KMS-11 (cell line): ENCODE data around the gene POLA2.

ENCODE experiments used
- H2AFZ ChIP-seq: fragments of 200-600 bp; sonication (generic); 2 replicates; pipeline ENCODE4 v1.6.1; 2016; ENCODE audit warnings: antibody characterized with exemption, mixed run types, low read depth
- H3K27ac ChIP-seq: fragments of 200-600 bp; sonication (generic); 2 replicates; pipeline ENCODE4 v1.6.1; 2016; ENCODE audit warnings: mild to moderate bottlenecking, mixed run types
- H3K27me3 ChIP-seq: fragments of 200-600 bp; sonication (generic); 2 replicates; pipeline ENCODE4 v1.6.1; 2017; ENCODE audit warnings: mild to moderate bottlenecking, low read depth, mixed run types, moderate library complexity; ENCODE audit not compliant: insufficient read depth
- H3K36me3 ChIP-seq: fragments of 200-600 bp; sonication (generic); 2 replicates; pipeline ENCODE4 v1.6.1; 2017; ENCODE audit warnings: mild to moderate bottlenecking, mixed run types; ENCODE audit not compliant: insufficient read depth
- H3K4me1 ChIP-seq: fragments of 200-600 bp; sonication (generic); 2 replicates; pipeline ENCODE4 v1.6.1; 2016; ENCODE audit warnings: mild to moderate bottlenecking, low read depth, mixed run types; ENCODE audit not compliant: poor library complexity, severe bottlenecking
- H3K4me2 ChIP-seq: fragments of 200-600 bp; sonication (generic); 2 replicates; pipeline ENCODE4 v1.7.0; 2016; ENCODE audit warnings: mild to moderate bottlenecking, mixed run types
- H3K4me3 ChIP-seq: fragments of 200-600 bp; sonication (generic); IDR thresholded peaks from 2 replicates; pipeline ENCODE4 v1.6.1; 2017; ENCODE audit warnings: low read depth, low read length, mixed read lengths; ENCODE audit not compliant: insufficient read depth
- H3K79me2 ChIP-seq: fragments of 200-600 bp; sonication (generic); 2 replicates; pipeline ENCODE4 v1.6.1; 2016; ENCODE audit warnings: low read depth, mixed run types; ENCODE audit not compliant: insufficient read depth
- H3K9ac ChIP-seq: fragments of 200-600 bp; sonication (generic); 2 replicates; pipeline ENCODE4 v1.6.1; 2016; ENCODE audit warnings: mild to moderate bottlenecking, mixed run types
- H4K20me1 ChIP-seq: fragments of 200-600 bp; sonication (generic); 2 replicates; pipeline ENCODE4 v1.6.1; 2016; ENCODE audit warnings: mild to moderate bottlenecking, mixed run types; ENCODE audit not compliant: insufficient read depth
- TF ChIP-seq, protein P1 (sequence below): fragments of 200-600 bp; sonication (generic); conservative IDR thresholded peaks from 2 replicates; pipeline ENCODE4 v1.6.1; 2017; ENCODE audit warnings: low read depth, mild to moderate bottlenecking, antibody characterized with exemption, low read length, moderate library complexity, mixed read lengths

The POLA2 gene

DNA sequence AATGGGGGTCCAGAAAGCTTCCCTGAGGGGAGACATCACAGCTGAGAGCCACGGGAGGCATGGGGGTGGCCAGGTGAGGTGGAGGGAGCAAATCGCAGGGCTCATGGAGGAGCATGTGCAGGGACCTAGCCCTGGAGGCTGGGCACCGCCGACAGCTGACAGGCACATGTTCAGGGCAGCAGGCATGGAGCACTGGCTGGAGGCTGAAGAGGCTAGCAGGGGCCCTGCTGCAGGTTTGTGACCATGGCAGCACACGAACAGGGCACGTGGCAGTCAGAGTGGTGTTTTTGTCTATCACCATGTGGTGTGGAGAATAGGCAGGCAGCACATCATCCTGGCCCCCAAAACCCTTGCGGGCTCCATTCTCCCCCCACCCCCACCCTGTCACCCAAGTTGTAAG, 42.9 kb downstream of the POLA2 start:
- Histone ChIP-seq H4K20me1 (no peaks in the 10 kb centered on the region), H2AFZ (no peak overlapping the region), H3K27me3 (no peaks in the 10 kb centered on the region), H3K4me2 (no peak overlapping the region), H3K27ac (no peak overlapping the region), H3K79me2 (no peaks in the 10 kb centered on the region), H3K36me3 (no peaks in the 10 kb centered on the region), H3K4me3 (no peak overlapping the region), H3K9ac (no peak overlapping the region), H3K4me1 (peaks cover 5% of the 10 kb centered on the region)
- TF ChIP-seq, protein P1, sequence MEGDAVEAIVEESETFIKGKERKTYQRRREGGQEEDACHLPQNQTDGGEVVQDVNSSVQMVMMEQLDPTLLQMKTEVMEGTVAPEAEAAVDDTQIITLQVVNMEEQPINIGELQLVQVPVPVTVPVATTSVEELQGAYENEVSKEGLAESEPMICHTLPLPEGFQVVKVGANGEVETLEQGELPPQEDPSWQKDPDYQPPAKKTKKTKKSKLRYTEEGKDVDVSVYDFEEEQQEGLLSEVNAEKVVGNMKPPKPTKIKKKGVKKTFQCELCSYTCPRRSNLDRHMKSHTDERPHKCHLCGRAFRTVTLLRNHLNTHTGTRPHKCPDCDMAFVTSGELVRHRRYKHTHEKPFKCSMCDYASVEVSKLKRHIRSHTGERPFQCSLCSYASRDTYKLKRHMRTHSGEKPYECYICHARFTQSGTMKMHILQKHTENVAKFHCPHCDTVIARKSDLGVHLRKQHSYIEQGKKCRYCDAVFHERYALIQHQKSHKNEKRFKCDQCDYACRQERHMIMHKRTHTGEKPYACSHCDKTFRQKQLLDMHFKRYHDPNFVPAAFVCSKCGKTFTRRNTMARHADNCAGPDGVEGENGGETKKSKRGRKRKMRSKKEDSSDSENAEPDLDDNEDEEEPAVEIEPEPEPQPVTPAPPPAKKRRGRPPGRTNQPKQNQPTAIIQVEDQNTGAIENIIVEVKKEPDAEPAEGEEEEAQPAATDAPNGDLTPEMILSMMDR: no peak

GRCh38 chr11:65305501-65306268, 43.9 kb downstream of the POLA2 start:
- H3K9ac ChIP-seq: no peak overlapping the region
- H3K79me2 ChIP-seq: no peaks in the 10 kb centered on the region
- H4K20me1 ChIP-seq: no peaks in the 10 kb centered on the region
- no peak overlapping the region for H3K4me2 ChIP-seq
- H3K4me3 ChIP-seq: no peak overlapping the region
- H3K36me3 ChIP-seq: no peaks in the 10 kb centered on the region
- H3K27me3 ChIP-seq: no peaks in the 10 kb centered on the region
- TF ChIP-seq, protein P1: no peak
- H3K4me1 ChIP-seq: peaks cover 10% of the 10 kb centered on the region
- no peak overlapping the region for H3K27ac ChIP-seq
- no peak overlapping the region for H2AFZ ChIP-seq

GRCh38 chr11:65307298-65308229, 45.8 kb downstream of the POLA2 start:
- Histone ChIP-seq H3K79me2 (no peaks in the 10 kb centered on the region), H3K27me3 (no peaks in the 10 kb centered on the region; the same call in 1 of the 2 replicates), H3K27ac (no peak overlapping the region), H3K9ac (no peak overlapping the region), H2AFZ (no peak overlapping the region), H3K4me2 (no peak overlapping the region), H3K36me3 (no peaks in the 10 kb centered on the region), H4K20me1 (no peaks in the 10 kb centered on the region), H3K4me1 (peaks cover 10% of the 10 kb centered on the region), H3K4me3 (no peak overlapping the region)
- TF ChIP-seq, protein P1: no peak

GRCh38 chr11:65308281-65308891, 46.6 kb downstream of the POLA2 start:
- Histone ChIP-seq H3K9ac (no peak overlapping the region), H4K20me1 (no peaks in the 10 kb centered on the region), H2AFZ (no peak overlapping the region), H3K27me3 (peaks cover under 1% of the 10 kb centered on the region; the same call in 1 of the 2 replicates), H3K4me3 (no peak overlapping the region), H3K27ac (no peak overlapping the region), H3K4me1 (peaks cover 10% of the 10 kb centered on the region), H3K79me2 (no peaks in the 10 kb centered on the region), H3K4me2 (no peak overlapping the region), H3K36me3 (no peaks in the 10 kb centered on the region)
- TF ChIP-seq, protein P1: no peak
